ENCODE results near the gene UEVLD.

The UEVLD gene

DNA sequence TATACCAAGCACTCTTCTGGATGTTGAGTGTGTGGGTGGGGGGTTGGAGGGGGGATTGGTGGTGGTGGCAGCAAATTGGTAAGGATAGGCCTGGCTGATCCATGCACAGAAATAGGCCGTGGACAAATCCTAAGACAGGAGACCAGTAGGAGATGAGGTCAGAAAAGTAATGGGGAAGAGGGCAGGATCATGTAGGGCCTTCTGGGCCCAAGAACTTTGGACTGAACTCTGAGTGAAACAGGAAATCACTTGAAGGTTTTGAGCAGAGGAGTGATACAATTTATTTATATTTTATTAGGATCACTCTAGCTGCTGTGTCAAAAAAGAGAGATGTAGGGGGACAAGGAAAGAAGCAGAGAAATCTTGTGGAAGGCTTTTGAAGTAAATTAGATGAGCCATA lies 90.5 kb downstream of the UEVLD start:
- no peak for DNase-seq (ENCODE audit: low read depth)

DNA sequence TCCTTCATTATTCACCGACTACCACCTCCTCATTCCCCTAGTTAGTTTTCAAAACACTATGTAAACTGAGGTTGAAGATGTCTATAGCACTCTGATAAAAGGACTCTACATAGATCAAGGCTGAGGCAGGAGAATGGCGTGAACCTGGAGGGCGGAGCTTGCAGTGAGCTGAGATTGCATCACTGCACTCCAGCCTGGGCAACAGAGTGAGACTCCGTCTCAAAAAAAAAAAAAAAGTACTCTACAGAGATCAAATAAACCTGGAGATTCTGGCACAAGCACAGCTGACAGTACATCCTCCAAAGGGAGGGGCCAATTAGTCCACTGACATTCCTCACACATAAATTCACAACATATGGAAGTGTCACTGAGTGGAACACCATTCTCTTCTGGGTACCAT lies 92.8 kb downstream of the UEVLD start:
- no peak for DNase-seq (ENCODE audit: low read depth)

DNA sequence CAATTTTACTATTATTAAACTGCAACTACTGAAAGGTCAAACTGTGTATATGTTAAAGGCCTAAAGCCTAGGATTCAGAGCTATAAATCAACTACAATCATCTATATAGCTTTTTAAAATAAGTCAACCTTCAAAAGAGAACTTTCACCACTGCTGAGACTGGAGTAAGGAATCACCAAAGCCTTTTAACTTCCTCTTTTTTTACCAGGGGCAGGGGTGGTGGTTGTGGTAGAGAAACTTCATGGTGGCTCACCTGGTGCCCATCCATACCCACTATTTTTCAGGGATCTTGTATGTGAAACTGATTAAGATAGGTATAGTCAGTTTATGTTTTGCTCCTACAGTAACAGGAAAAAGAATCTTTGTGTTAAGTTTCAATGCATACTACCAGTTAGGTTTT lies 93.3 kb downstream of the UEVLD start:
- DNase-seq (ENCODE audit: low read depth) = no peak

DNA sequence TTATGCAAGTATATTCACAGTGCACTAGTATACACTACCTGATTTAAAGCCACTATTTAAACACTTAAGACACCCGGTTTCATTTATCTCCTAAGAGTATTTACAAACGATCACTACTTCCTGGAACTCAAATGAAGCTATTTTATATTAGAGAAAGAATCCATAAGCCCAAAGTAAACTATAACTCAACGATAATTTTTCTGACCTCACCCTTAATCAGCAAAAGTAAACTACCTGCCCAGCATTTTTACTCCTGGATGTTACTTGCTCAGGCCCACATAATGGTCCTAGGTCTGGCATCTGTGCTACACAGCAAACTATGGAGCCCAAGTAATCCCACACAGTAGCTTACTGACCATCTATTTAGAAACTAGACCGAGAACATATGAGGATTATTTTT lies 95.2 kb downstream of the UEVLD start:
- no peak for DNase-seq (ENCODE audit: low read depth)

DNA sequence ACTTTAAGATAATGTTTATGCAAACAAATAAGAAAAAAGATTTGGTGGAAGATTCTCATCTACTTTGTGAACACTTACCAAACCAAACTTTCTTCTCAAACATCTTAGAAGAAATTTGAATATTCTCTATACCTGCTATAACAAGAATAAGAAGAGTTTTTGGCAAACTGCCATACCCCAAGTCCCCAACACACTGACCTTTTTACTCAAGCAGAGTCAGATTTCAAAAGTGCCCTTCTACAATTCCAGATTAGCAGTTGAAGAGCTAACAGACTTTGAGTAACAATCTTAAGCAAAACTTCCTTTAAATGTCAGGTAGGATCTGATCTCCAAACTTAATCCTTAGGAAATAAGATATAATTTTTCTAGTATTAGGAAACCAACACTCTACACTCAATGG lies 95.6 kb downstream of the UEVLD start:
- DNase-seq (ENCODE audit: low read depth) = no peak

DNA sequence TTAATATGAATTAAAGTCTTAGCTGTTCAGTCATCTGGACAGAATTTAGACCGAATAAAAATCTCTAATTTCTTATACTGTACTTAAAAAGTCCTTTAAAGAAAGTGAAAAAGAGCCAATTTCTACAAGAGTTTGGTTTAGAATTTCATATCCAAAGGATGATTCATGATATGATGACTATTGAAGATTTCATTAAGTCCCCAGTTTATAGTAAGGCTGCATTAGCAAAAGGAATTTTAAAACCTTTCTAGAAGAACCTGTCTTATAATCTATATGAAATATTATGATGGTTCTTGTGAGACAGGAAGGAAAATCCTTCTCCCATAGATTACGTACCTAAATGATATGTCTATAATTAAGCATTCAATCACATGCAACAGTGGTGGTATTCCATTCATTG lies 96.6 kb downstream of the UEVLD start:
- no peak for DNase-seq (ENCODE audit: low read depth)

DNA sequence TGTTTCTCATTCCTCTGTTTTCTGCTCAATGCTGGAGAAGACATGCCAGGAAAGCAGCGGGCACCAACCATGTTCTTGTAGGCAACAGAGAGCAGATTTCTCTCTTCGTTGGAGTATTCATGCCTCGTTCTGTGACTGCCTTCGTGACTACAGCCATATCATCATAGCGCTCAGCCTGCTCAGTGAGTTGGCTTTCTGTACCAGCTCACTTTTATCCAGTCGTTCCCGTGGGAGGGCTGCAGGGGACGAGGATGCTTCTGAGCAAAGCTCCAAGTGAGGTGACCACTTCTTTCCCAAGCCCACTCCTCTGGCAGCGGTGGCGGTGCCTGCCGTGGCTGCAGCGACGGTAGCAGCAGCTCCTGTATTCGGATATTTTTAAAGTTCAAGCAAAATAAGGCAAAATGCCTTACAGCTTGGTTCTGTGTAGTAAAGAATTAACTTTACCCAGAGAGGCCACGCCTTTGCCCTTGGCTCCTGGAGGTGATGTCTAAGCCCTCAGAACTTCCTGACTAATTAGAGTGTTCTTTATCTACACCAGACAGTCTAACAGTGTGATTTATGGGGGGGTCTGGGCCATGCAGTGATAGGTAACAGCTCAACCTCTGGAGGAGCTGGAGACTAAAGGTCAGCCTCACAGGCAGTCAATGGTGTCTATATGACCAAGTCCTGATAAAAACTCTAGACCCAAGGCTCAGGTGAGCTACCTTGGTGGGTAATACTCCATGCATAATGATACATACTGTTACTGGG lies 97.6 kb downstream of the UEVLD start:
- DNase-seq (ENCODE audit: low read depth) = no peak

DNA sequence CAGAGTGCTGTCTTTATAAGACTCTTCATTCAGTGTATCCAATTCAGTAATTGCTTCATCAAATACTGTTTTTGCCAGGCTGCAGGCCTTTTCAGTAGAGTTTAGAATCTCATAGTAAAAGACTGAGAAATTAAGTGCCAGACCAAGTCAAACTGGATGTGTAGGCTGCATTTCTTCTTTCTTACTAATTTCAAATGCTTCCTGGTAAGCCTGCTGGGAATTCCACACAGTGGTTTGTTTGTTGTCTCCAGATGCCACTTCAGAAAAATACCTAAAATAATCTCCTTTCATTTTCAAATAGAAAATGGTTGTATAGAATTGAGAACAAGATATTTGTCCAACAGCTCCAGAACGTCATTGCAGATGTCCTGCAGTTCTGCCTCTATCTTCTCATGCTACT lies 98.2 kb downstream of the UEVLD start:
- DNase-seq (ENCODE audit: low read depth) = peak; percentile 5

DNA sequence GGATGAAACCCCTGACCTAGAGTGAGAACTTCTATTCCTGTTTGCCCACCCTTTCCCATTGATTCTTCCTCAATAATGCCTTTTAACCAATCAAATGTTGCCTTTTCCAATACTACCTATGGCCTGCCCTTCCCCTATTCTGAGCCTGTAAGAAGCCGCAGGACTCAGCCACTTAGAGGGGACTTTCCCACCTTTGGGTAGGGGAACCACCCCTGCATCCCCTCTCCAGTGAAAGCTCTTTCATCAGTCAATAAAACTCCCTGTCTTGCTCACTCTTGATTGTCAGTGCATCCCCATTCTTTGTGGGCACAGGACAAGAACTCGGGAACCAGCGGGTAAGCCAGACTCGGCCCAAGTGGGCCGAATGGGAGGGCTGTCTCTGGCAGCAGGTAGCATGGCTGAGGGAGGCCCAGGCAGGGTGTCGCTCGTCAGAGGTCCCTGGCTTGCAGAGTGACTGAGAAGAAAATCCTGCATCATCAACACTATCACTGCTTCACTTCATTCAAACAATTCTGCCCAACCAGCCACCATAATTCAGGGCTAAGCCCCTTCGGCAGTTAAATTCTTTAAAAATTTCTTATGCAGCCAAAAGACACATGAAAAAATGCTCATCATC lies 102.5 kb downstream of the UEVLD start:
- DNase-seq (ENCODE audit: low read depth) = no peak

Data from GM04504 (cell line).